Mesenchymal stem cell (in vitro differentiated cells and primary cell): Measurements from ENCODE around the gene PTPRN2.

ENCODE experiments used
- DNase-seq: peaks from one replicate; pipeline ENCODE4 v3.0.0-alpha.2; 2013
- H2AFZ ChIP-seq: one replicate; pipeline ENCODE4 v1.6.1; 2013; ENCODE audit warnings: low read depth, mild to moderate bottlenecking, control low read depth, inconsistent platforms, low read length, moderate library complexity
- H2AK5ac ChIP-seq: 2 replicates; pipeline ENCODE4 v1.6.1; 2013; ENCODE audit warnings: low read length, moderate library complexity, mild to moderate bottlenecking, inconsistent platforms; ENCODE audit not compliant: severe bottlenecking
- H2BK120ac ChIP-seq: one replicate; pipeline ENCODE4 v1.6.1; 2013; ENCODE audit warnings: low read depth, mild to moderate bottlenecking, inconsistent platforms, low read length, moderate library complexity
- H2BK12ac ChIP-seq, 2 experiments: one replicate each; pipeline ENCODE4 v1.6.1; 2013; ENCODE audit warnings: inconsistent platforms in 2 of 2, low read length in 2 of 2, mild to moderate bottlenecking in 2 of 2, moderate library complexity in 2 of 2, control low read depth in 1 of 2
- H2BK15ac ChIP-seq: one replicate; pipeline ENCODE4 v1.6.1; 2013; ENCODE audit warnings: mild to moderate bottlenecking, low read depth, inconsistent platforms; ENCODE audit not compliant: poor library complexity, severe bottlenecking
- H2BK5ac ChIP-seq: 2 replicates; pipeline ENCODE4 v1.6.1; 2013; ENCODE audit warnings: low read depth, mild to moderate bottlenecking, low read length, control low read depth, inconsistent platforms; ENCODE audit not compliant: poor library complexity, severe bottlenecking
- H3K14ac ChIP-seq, 2 experiments: one replicate each; pipeline ENCODE4 v1.6.1; 2013; ENCODE audit warnings: inconsistent platforms in 2 of 2, low read length in 2 of 2, control low read depth in 1 of 2, mild to moderate bottlenecking in 1 of 2, moderate library complexity in 1 of 2
- H3K18ac ChIP-seq, 2 experiments: one replicate each; pipeline ENCODE4 v1.6.1; 2013; ENCODE audit warnings: inconsistent platforms in 2 of 2, low read length in 2 of 2, control low read depth in 1 of 2, low read depth in 1 of 2, mild to moderate bottlenecking in 1 of 2
- H3K23ac ChIP-seq, 2 experiments: one replicate each; pipeline ENCODE4 v1.6.1; 2013; ENCODE audit warnings: inconsistent platforms in 2 of 2, low read length in 2 of 2, mild to moderate bottlenecking in 2 of 2, moderate library complexity in 2 of 2, control low read depth in 1 of 2
- H3K27ac ChIP-seq: 2 replicates; pipeline ENCODE4 v1.5.1; 2013; ENCODE audit warnings: mild to moderate bottlenecking, moderate library complexity, low read length, control low read depth, inconsistent platforms; ENCODE audit not compliant: poor library complexity, severe bottlenecking
- H3K27me3 ChIP-seq, 2 experiments: 2 replicates each; pipeline versions ENCODE4 v1.6.1 to v1.7.0; 2013; ENCODE audit warnings: low read length in 2 of 2, mild to moderate bottlenecking in 2 of 2, moderate library complexity in 2 of 2, control low read depth in 1 of 2, inconsistent platforms in 1 of 2; ENCODE audit not compliant: control insufficient read depth in 1 of 2, insufficient read depth in 1 of 2
- H3K36me3 ChIP-seq, 2 experiments: 2 replicates each; pipeline versions ENCODE4 v1.6.1 to v1.7.0; 2013; ENCODE audit warnings: low read length in 2 of 2, control low read depth in 1 of 2, inconsistent platforms in 1 of 2, low read depth in 1 of 2, mild to moderate bottlenecking in 1 of 2; ENCODE audit not compliant: insufficient read depth in 2 of 2, control insufficient read depth in 1 of 2
- H3K4ac ChIP-seq, 2 experiments: one replicate each; pipeline ENCODE4 v1.6.1; 2013; ENCODE audit warnings: inconsistent platforms in 2 of 2, low read length in 2 of 2, mild to moderate bottlenecking in 2 of 2, moderate library complexity in 2 of 2, control low read depth in 1 of 2, low read depth in 1 of 2
- H3K4me1 ChIP-seq: 2 replicates; pipeline ENCODE4 v1.6.1; 2013; ENCODE audit warnings: low read depth, low read length, control low read depth; ENCODE audit not compliant: control insufficient read depth, insufficient read depth
- H3K4me2 ChIP-seq: 2 replicates; pipeline ENCODE4 v1.6.1; 2013; ENCODE audit warnings: low read length, mild to moderate bottlenecking, inconsistent platforms; ENCODE audit not compliant: poor library complexity, severe bottlenecking
- H3K4me3 ChIP-seq, 2 experiments: 2 replicates each; pipeline versions ENCODE4 v1.5.1 to v1.7.0; 2013; ENCODE audit warnings: low read length in 2 of 2, mild to moderate bottlenecking in 2 of 2, control low read depth in 1 of 2, low read depth in 1 of 2; ENCODE audit not compliant: insufficient read depth in 1 of 2
- H3K79me1 ChIP-seq: replicated peaks from 2 replicates; pipeline ENCODE4 v1.6.1; 2013; ENCODE audit warnings: mild to moderate bottlenecking, control low read depth, low read length, inconsistent platforms; ENCODE audit not compliant: poor library complexity, severe bottlenecking
- H3K9ac ChIP-seq: 2 replicates; pipeline ENCODE4 v1.7.0; 2013; ENCODE audit warnings: mild to moderate bottlenecking, low read length, moderate library complexity
- H3K9me3 ChIP-seq: 2 replicates; pipeline ENCODE4 v1.7.0; 2013; ENCODE audit warnings: mild to moderate bottlenecking, low read length; ENCODE audit not compliant: control insufficient read depth
- H4K8ac ChIP-seq: one replicate; pipeline ENCODE4 v1.6.1; 2013; ENCODE audit warnings: inconsistent platforms, mild to moderate bottlenecking, low read length, moderate library complexity
- H4K91ac ChIP-seq: one replicate; pipeline ENCODE4 v1.6.1; 2013; ENCODE audit warnings: mild to moderate bottlenecking, low read length, inconsistent platforms
- WGBS: methylation state at CpG from one replicate; pipeline ENCODE4 v1.1.7; 2013; ENCODE audit warnings: mixed read lengths; 5-methylcytosine and 5-hydroxymethylcytosine counted together

Gene PTPRN2

GRCh38 chr7:157559596-157560257, 1027.9 kb downstream of the PTPRN2 start:
- H2BK15ac ChIP-seq = no peak overlapping the region
- no peak overlapping the region for H2AK5ac ChIP-seq
- no peak overlapping the region for H3K9ac ChIP-seq
- no peak for DNase-seq
- no peak overlapping the region for H3K4ac ChIP-seq
- H3K14ac ChIP-seq = no peak overlapping the region
- no peak overlapping the region for H4K8ac ChIP-seq
- no peak overlapping the region for H3K4me3 ChIP-seq
- H3K79me1 ChIP-seq = no peaks in the 10 kb centered on the region
- no peaks in the 10 kb centered on the region for H3K27me3 ChIP-seq
- no peak overlapping the region for H4K91ac ChIP-seq
- no peak overlapping the region for H3K27ac ChIP-seq
- no peak overlapping the region for H2BK120ac ChIP-seq
- no peak overlapping the region for H3K4me2 ChIP-seq
- H2BK12ac ChIP-seq = no peak overlapping the region
- H3K36me3 ChIP-seq = no peaks in the 10 kb centered on the region
- no peak overlapping the region for H2AFZ ChIP-seq
- no peak overlapping the region for H2BK5ac ChIP-seq
- H3K9me3 ChIP-seq = no peaks in the 10 kb centered on the region
- 92% methylated on average over 20 of the region's 20 CpGs for WGBS
- H3K18ac ChIP-seq = no peak overlapping the region
- H3K23ac ChIP-seq = no peak overlapping the region
- no peaks in the 10 kb centered on the region for H3K4me1 ChIP-seq

- Histone ChIP-seq H2BK15ac (no peak overlapping the region), H3K23ac (no peak overlapping the region), H3K18ac (no peak overlapping the region), H3K4ac (no peak overlapping the region), H2AK5ac (no peak overlapping the region), H3K4me1 (no peaks in the 10 kb centered on the region), H2BK12ac (no peak overlapping the region), H3K79me1 (no peaks in the 10 kb centered on the region), H3K4me2 (no peak overlapping the region), H3K9ac (no peak overlapping the region), H2BK5ac (no peak overlapping the region), H3K9me3 (no peaks in the 10 kb centered on the region), H2BK120ac (no peak overlapping the region), H3K27ac (no peak overlapping the region), H3K27me3 (no peaks in the 10 kb centered on the region), H3K14ac (no peak overlapping the region), H4K8ac (no peak overlapping the region), H3K4me3 (no peak overlapping the region), H3K36me3 (no peaks in the 10 kb centered on the region), H4K91ac (no peak overlapping the region), H2AFZ (no peak overlapping the region)
- no peak for DNase-seq
- WGBS = 86% methylated on average over 27 of the region's 27 CpGs
These were observed 1028.6 kb downstream of the PTPRN2 start for GRCh38 chr7:157558875-157559595.

- H3K18ac ChIP-seq = no peak overlapping the region
- H3K4ac ChIP-seq = no peak overlapping the region
- no peaks in the 10 kb centered on the region for H3K27me3 ChIP-seq
- no peak for DNase-seq
- no peaks in the 10 kb centered on the region for H3K9me3 ChIP-seq
- 86% methylated on average over 9 of the region's 9 CpGs for WGBS
- H3K14ac ChIP-seq = no peak overlapping the region
- H3K79me1 ChIP-seq = no peaks in the 10 kb centered on the region
- H3K27ac ChIP-seq = no peak overlapping the region
- H3K4me2 ChIP-seq = no peak overlapping the region
- H3K4me3 ChIP-seq = no peak overlapping the region
- no peak overlapping the region for H3K23ac ChIP-seq
- H2AFZ ChIP-seq = no peak overlapping the region
- H2BK5ac ChIP-seq = no peak overlapping the region
- no peak overlapping the region for H2BK12ac ChIP-seq
- no peak overlapping the region for H2BK120ac ChIP-seq
- H4K8ac ChIP-seq = no peak overlapping the region
- no peaks in the 10 kb centered on the region for H3K4me1 ChIP-seq
- no peak overlapping the region for H2BK15ac ChIP-seq
- no peak overlapping the region for H3K9ac ChIP-seq
- no peak overlapping the region for H4K91ac ChIP-seq
- no peaks in the 10 kb centered on the region for H3K36me3 ChIP-seq
- no peak overlapping the region for H2AK5ac ChIP-seq
These were observed 1029.1 kb downstream of the PTPRN2 start for GRCh38 chr7:157558516-157558874.

GRCh38 chr7:157558061-157558460, 1029.6 kb downstream of the PTPRN2 start:
- Histone ChIP-seq H2BK5ac (no peak overlapping the region), H4K91ac (no peak overlapping the region), H2BK15ac (no peak overlapping the region), H3K36me3 (no peaks in the 10 kb centered on the region), H3K79me1 (no peaks in the 10 kb centered on the region), H3K4me3 (no peak overlapping the region), H3K9ac (no peak overlapping the region), H3K14ac (no peak overlapping the region), H2BK12ac (no peak overlapping the region), H3K9me3 (no peaks in the 10 kb centered on the region), H2AK5ac (no peak overlapping the region), H4K8ac (no peak overlapping the region), H2BK120ac (no peak overlapping the region), H3K27me3 (no peaks in the 10 kb centered on the region), H2AFZ (no peak overlapping the region), H3K4ac (no peak overlapping the region), H3K4me1 (no peaks in the 10 kb centered on the region), H3K18ac (no peak overlapping the region), H3K4me2 (no peak overlapping the region), H3K27ac (no peak overlapping the region), H3K23ac (no peak overlapping the region)
- no peak for DNase-seq
- WGBS = 88% methylated on average over 17 of the region's 17 CpGs
